K562 (cell line): ENCODE measurements around the gene RALGPS1. TPM values are rescaled to one million over a fixed set of nuclear protein-coding genes. Genes with fewer than 3 reads are reported as not detected.

Source experiments
- DLX4 ChIP-seq: fragments of 250-450 bp; sonication (Bioruptor Pico); IDR thresholded peaks from 2 replicates; pipeline ENCODE4 v1.6.1; 2021; ENCODE audit warnings: mild to moderate bottlenecking
- HMGXB4 ChIP-seq: sonication (generic); formaldehyde crosslinking; IDR thresholded peaks from 2 replicates; pipeline ENCODE4 v1.8.1; 2023; ENCODE audit warnings: mild to moderate bottlenecking, missing genetic modification reagents
- KHSRP ChIP-seq: fragments of 450-650 bp; IDR thresholded peaks from 2 replicates; pipeline ENCODE4 v1.6.1; 2017
- MAZ ChIP-seq, 2 experiments: fragments of 450-650 bp in 1 of 2; sonication (generic) in 1 of 2; formaldehyde crosslinking; IDR thresholded peaks in 1 of 2; conservative IDR thresholded peaks in 1 of 2; 2 replicates each; pipeline versions ENCODE4 v1.4.0 to v1.5.0; 2020; ENCODE audit warnings: mild to moderate bottlenecking in 1 of 2, missing genetic modification reagents in 1 of 2
- PRDM10 ChIP-seq: fragments of 450-650 bp; IDR thresholded peaks from 2 replicates; pipeline ENCODE4 v1.6.1; 2018; ENCODE audit not compliant: partially characterized antibody
- STAT5B ChIP-seq: fragments of 250-450 bp; sonication (Bioruptor Pico); IDR thresholded peaks from 2 replicates; pipeline ENCODE4 v1.8.0; 2021; ENCODE audit warnings: mild to moderate bottlenecking, inconsistent platforms
- TBL1XR1 ChIP-seq, 2 experiments: IDR thresholded peaks; 2 replicates each; pipeline ENCODE4 v1.6.1; 2012; ENCODE audit warnings: improper control_type of control experiment in 2 of 2, low read length in 2 of 2, mild to moderate bottlenecking in 1 of 2
- ZZZ3 ChIP-seq: fragments of 450-650 bp; IDR thresholded peaks from 2 replicates; pipeline ENCODE4 v1.6.1; 2016; ENCODE audit warnings: antibody characterized with exemption, mild to moderate bottlenecking, moderate library complexity
- polyA plus RNA-seq, 8 experiments: library from polyadenylated mRNA; depleted of rRNA in 4 of 8; stranded (reverse) in 5 of 8; unstranded in 3 of 8; fragments of >200 nt; fragmentation: Nextera tagmentation in 2 of 8; fragmentation: Illumina TruSeq in 1 of 8; extraction: Ambion mirVana in 2 of 8; extraction: Trizol in 1 of 8; gene quantifications; 2 replicates each; pipeline versions ENCODE4 v1.2.1 to v1.2.3, GENCODE V29; 2011 to 2014; ENCODE audit warnings: inconsistent platforms in 1 of 8, missing spikeins in 1 of 8
- total RNA-seq, 7 experiments: library from RNA; depleted of rRNA in 6 of 7; stranded (reverse); fragments of >200 nt in 6 of 7; fragmentation: Illumina TruSeq in 2 of 7; extraction: Trizol in 2 of 7; gene quantifications; 2 replicates each; pipeline versions ENCODE4 v1.2.1 to v1.2.3, GENCODE V29; 2011 to 2021; ENCODE audit warnings: low replicate concordance in 1 of 7
- TF ChIP-seq, protein P1 (sequence below): fragments of 450-650 bp; IDR thresholded peaks from 2 replicates; pipeline ENCODE4 v1.6.1; 2016; ENCODE audit warnings: mild to moderate bottlenecking, moderate library complexity

RALGPS1 gene
- total and polyA plus RNA-seq, 9 of the 15 experiments (the other 6 are each of a cell fraction or from before 2014, with no cell fraction given), result 0.04 to 2.6 (median 1.5) TPM

- TF ChIP-seq, protein P1, sequence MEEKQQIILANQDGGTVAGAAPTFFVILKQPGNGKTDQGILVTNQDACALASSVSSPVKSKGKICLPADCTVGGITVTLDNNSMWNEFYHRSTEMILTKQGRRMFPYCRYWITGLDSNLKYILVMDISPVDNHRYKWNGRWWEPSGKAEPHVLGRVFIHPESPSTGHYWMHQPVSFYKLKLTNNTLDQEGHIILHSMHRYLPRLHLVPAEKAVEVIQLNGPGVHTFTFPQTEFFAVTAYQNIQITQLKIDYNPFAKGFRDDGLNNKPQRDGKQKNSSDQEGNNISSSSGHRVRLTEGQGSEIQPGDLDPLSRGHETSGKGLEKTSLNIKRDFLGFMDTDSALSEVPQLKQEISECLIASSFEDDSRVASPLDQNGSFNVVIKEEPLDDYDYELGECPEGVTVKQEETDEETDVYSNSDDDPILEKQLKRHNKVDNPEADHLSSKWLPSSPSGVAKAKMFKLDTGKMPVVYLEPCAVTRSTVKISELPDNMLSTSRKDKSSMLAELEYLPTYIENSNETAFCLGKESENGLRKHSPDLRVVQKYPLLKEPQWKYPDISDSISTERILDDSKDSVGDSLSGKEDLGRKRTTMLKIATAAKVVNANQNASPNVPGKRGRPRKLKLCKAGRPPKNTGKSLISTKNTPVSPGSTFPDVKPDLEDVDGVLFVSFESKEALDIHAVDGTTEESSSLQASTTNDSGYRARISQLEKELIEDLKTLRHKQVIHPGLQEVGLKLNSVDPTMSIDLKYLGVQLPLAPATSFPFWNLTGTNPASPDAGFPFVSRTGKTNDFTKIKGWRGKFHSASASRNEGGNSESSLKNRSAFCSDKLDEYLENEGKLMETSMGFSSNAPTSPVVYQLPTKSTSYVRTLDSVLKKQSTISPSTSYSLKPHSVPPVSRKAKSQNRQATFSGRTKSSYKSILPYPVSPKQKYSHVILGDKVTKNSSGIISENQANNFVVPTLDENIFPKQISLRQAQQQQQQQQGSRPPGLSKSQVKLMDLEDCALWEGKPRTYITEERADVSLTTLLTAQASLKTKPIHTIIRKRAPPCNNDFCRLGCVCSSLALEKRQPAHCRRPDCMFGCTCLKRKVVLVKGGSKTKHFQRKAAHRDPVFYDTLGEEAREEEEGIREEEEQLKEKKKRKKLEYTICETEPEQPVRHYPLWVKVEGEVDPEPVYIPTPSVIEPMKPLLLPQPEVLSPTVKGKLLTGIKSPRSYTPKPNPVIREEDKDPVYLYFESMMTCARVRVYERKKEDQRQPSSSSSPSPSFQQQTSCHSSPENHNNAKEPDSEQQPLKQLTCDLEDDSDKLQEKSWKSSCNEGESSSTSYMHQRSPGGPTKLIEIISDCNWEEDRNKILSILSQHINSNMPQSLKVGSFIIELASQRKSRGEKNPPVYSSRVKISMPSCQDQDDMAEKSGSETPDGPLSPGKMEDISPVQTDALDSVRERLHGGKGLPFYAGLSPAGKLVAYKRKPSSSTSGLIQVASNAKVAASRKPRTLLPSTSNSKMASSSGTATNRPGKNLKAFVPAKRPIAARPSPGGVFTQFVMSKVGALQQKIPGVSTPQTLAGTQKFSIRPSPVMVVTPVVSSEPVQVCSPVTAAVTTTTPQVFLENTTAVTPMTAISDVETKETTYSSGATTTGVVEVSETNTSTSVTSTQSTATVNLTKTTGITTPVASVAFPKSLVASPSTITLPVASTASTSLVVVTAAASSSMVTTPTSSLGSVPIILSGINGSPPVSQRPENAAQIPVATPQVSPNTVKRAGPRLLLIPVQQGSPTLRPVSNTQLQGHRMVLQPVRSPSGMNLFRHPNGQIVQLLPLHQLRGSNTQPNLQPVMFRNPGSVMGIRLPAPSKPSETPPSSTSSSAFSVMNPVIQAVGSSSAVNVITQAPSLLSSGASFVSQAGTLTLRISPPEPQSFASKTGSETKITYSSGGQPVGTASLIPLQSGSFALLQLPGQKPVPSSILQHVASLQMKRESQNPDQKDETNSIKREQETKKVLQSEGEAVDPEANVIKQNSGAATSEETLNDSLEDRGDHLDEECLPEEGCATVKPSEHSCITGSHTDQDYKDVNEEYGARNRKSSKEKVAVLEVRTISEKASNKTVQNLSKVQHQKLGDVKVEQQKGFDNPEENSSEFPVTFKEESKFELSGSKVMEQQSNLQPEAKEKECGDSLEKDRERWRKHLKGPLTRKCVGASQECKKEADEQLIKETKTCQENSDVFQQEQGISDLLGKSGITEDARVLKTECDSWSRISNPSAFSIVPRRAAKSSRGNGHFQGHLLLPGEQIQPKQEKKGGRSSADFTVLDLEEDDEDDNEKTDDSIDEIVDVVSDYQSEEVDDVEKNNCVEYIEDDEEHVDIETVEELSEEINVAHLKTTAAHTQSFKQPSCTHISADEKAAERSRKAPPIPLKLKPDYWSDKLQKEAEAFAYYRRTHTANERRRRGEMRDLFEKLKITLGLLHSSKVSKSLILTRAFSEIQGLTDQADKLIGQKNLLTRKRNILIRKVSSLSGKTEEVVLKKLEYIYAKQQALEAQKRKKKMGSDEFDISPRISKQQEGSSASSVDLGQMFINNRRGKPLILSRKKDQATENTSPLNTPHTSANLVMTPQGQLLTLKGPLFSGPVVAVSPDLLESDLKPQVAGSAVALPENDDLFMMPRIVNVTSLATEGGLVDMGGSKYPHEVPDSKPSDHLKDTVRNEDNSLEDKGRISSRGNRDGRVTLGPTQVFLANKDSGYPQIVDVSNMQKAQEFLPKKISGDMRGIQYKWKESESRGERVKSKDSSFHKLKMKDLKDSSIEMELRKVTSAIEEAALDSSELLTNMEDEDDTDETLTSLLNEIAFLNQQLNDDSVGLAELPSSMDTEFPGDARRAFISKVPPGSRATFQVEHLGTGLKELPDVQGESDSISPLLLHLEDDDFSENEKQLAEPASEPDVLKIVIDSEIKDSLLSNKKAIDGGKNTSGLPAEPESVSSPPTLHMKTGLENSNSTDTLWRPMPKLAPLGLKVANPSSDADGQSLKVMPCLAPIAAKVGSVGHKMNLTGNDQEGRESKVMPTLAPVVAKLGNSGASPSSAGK, result no peak
- TF ChIP-seq ZZZ3 (no peak), MAZ (CRISPR knock-in tag; conservative IDR thresholded peaks at IDR 0.05 in 1 of 2, IDR thresholded peaks at IDR 0.05 in 1 of 2) (no peak; a peak in 1 of 4 replicates), PRDM10 (no peak), KHSRP (no peak), DLX4 (CRISPR knock-in tag) (no peak), STAT5B (CRISPR knock-in tag) (no peak), HMGXB4 (CRISPR knock-in tag) (no peak), TBL1XR1 (IDR thresholded peaks at IDR 0.05; ENCODE audit: low read length in 2 of 2) (no peak)
Measured at GRCh38 chr9:126985870-126986498, 71.4 kb downstream of the RALGPS1 start (continued).
